Left ventricle myocardium superior (tissue), 1 donor: Measurements from ENCODE around the gene SLC38A11. TPM values are rescaled to one million over a fixed set of nuclear protein-coding genes. Genes with fewer than 3 reads are reported as not detected.

Source experiments
- ATAC-seq: fragments of 200-7000 bp; cut with Tn5 transposase; one replicate; pipeline ENCODE4 v1.9.1; 2020; ENCODE audit warnings: mild to moderate bottlenecking, moderate library complexity
- DNase-seq: peaks from one replicate; pipeline ENCODE4 v3.0.0-alpha.2; 2020
- intact Hi-C: fragments of 100-400 bp; cut with micrococcal nuclease; formaldehyde crosslinking; loops from one replicate; pipeline ENCODE4 v1.11.0; 2022
- total RNA-seq: library from RNA; stranded (reverse); fragmentation: NEBNext Ultra II Directional; extraction: Animal tissue kit (Norgen Biotek cat#: 25700); gene quantifications from one replicate; pipeline ENCODE4 v1.2.1, GENCODE V29; 2021
- donor health status: DM: no; HTN: yes; CAD: no; lungs with severe emphysema.

Gene SLC38A11
- total RNA-seq, 1 donor from 2014 or later: 1.0 TPM

GRCh38 chr2:164932377-164932776, 22.9 kb downstream of the SLC38A11 start:
- intact Hi-C loops: no loop called here
- DNase-seq (no peak), ATAC-seq (no peak)

- intact Hi-C loops: no loop called here
- ATAC-seq: no peak
- no peak for DNase-seq
These were observed 27.1 kb downstream of the SLC38A11 start for GRCh38 chr2:164928101-164928673.

- no peak for DNase-seq
- intact Hi-C loops: no loop called here
- no peak for ATAC-seq
These were observed 33.2 kb downstream of the SLC38A11 start for GRCh38 chr2:164922134-164922533.

- ATAC-seq (no peak), DNase-seq (no peak)
- intact Hi-C loops: no loop called here
These were observed 34.9 kb downstream of the SLC38A11 start for GRCh38 chr2:164920430-164920829.

- intact Hi-C loops: loop anchor here (1.0 kb wide), 1 partner anchor 179 kb away; no protein-coding TSS in a partner anchor
- peak; percentile 35 for DNase-seq
- peak; percentile 74 for ATAC-seq
These were observed 37.9 kb downstream of the SLC38A11 start for GRCh38 chr2:164917296-164917903.

GRCh38 chr2:164915566-164915965, 39.8 kb downstream of the SLC38A11 start:
- no peak for DNase-seq
- intact Hi-C loops: no loop called here

GRCh38 chr2:164913640-164914350, 41.5 kb downstream of the SLC38A11 start:
- DNase-seq: no peak
- intact Hi-C loops: loop anchor here (5.0 kb wide), 1 partner anchor 71 kb away; the partner anchor contains the start of gene COBLL1
- ATAC-seq: peak; percentile 57

More at GRCh38 chr2:164915566-164915965, 39.8 kb downstream of the SLC38A11 start:
- no peak for ATAC-seq

- intact Hi-C loops: loop anchor here (5.0 kb wide), 1 partner anchor 71 kb away; the partner anchor contains the start of gene COBLL1
- no peak for DNase-seq
These were observed 42.3 kb downstream of the SLC38A11 start for GRCh38 chr2:164913011-164913410.

GRCh38 chr2:164911832-164912231, 43.5 kb downstream of the SLC38A11 start:
- ATAC-seq: no peak
- no peak for DNase-seq
- intact Hi-C loops: loop anchor here (5.0 kb wide), 1 partner anchor 70 kb away; the partner anchor contains the start of gene COBLL1

More at GRCh38 chr2:164913011-164913410, 42.3 kb downstream of the SLC38A11 start:
- ATAC-seq: no peak

GRCh38 chr2:164910101-164910899, 45.0 kb downstream of the SLC38A11 start:
- ATAC-seq: peak; percentile 56
- DNase-seq: no peak
- intact Hi-C loops: loop anchor here (5.0 kb wide), 1 partner anchor 68 kb away; the partner anchor contains the start of gene COBLL1

GRCh38 chr2:164906947-164907346, 48.4 kb downstream of the SLC38A11 start:
- DNase-seq: no peak
- intact Hi-C loops: no loop called here
- no peak for ATAC-seq

GRCh38 chr2:164905307-164905706, 50.0 kb downstream of the SLC38A11 start:
- ATAC-seq: no peak
- intact Hi-C loops: no loop called here
- DNase-seq: no peak

GRCh38 chr2:164903951-164904350, 51.4 kb downstream of the SLC38A11 start:
- ATAC-seq (peak; percentile 60), DNase-seq (no peak)
- intact Hi-C loops: no loop called here

GRCh38 chr2:164903204-164903603, 52.1 kb downstream of the SLC38A11 start:
- DNase-seq (no peak), ATAC-seq (peak; percentile 73)
- intact Hi-C loops: no loop called here

GRCh38 chr2:164899121-164899520, 56.2 kb downstream of the SLC38A11 start:
- DNase-seq (no peak), ATAC-seq (no peak)
- intact Hi-C loops: no loop called here

GRCh38 chr2:164898475-164898874, 56.9 kb downstream of the SLC38A11 start:
- intact Hi-C loops: no loop called here
- DNase-seq (no peak), ATAC-seq (no peak)

GRCh38 chr2:164897469-164898260, 57.7 kb downstream of the SLC38A11 start:
- ATAC-seq (no peak), DNase-seq (no peak)
- intact Hi-C loops: no loop called here

- DNase-seq (no peak), ATAC-seq (no peak)
- intact Hi-C loops: no loop called here
These were observed 58.5 kb downstream of the SLC38A11 start for GRCh38 chr2:164896634-164897355.
